H1 (cell line): ENCODE results near the gene SH3PXD2B. TPM values are rescaled to one million over a fixed set of nuclear protein-coding genes. Genes with fewer than 3 reads are reported as not detected.

Experiments
- CTCF ChIA-PET: fragments of 300-600 bp; sonication (Branson Sonifier 250); formaldehyde crosslinking; loops from one replicate; lab custom pipeline; 2021; ENCODE audit not compliant: partially characterized antibody; lab: Charles Lee
- POLR2A ChIA-PET: fragments of 300-600 bp; sonication (Branson Sonifier 250); formaldehyde crosslinking; loops from one replicate; lab custom pipeline; 2021; ENCODE audit warnings: inconsistent platforms; ENCODE audit not compliant: partially characterized antibody; lab: Charles Lee
- DNase-seq, 2 experiments: peaks; one replicate each; pipeline versions ENCODE4 v3.0.0 to v3.0.0-alpha.2; 2010 to 2022; ENCODE audit warnings: low spot score in 2 of 2, low read depth in 1 of 2, mixed read lengths in 1 of 2
- FAIRE-seq: peaks from 2 replicates; lab custom pipeline; 2011; peaks lifted over from hg19 to GRCh38; lab: Jason Lieb, UNC
- H2AFZ ChIP-seq: 2 replicates; pipeline ENCODE4 v1.8.1; 2012; ENCODE audit warnings: low read length, inconsistent platforms
- H2AK5ac ChIP-seq: 2 replicates; pipeline ENCODE4 v1.6.1; 2013; ENCODE audit warnings: low read depth, low read length
- H2BK120ac ChIP-seq: replicated peaks from 2 replicates; pipeline ENCODE3; 2013; ENCODE audit warnings: low read depth, low read length, inconsistent platforms
- H2BK12ac ChIP-seq: 2 replicates; pipeline ENCODE4 v1.6.1; 2013; ENCODE audit warnings: low read depth, low read length
- H2BK15ac ChIP-seq: 2 replicates; pipeline ENCODE4 v1.6.1; 2013; ENCODE audit warnings: low read length
- H2BK20ac ChIP-seq: 2 replicates; pipeline ENCODE4 v1.6.1; 2013; ENCODE audit warnings: low read length
- H2BK5ac ChIP-seq: 2 replicates; pipeline ENCODE4 v1.6.1; 2013; ENCODE audit warnings: low read depth, low read length
- H3K14ac ChIP-seq: 2 replicates; pipeline ENCODE4 v1.6.1; 2013; ENCODE audit warnings: inconsistent platforms; ENCODE audit not compliant: insufficient read length
- H3K18ac ChIP-seq: 2 replicates; pipeline ENCODE4 v1.6.1; 2013; ENCODE audit warnings: low read length; ENCODE audit errors: extremely low read depth
- H3K23ac ChIP-seq: 2 replicates; pipeline ENCODE4 v1.6.1; 2013; ENCODE audit warnings: inconsistent platforms; ENCODE audit not compliant: insufficient read length
- H3K23me2 ChIP-seq: 2 replicates; pipeline ENCODE4 v1.6.1; 2013; ENCODE audit warnings: low read depth, low read length
- H3K27ac ChIP-seq: 2 replicates; pipeline ENCODE4 v1.6.1; 2011; ENCODE audit warnings: low read depth, low read length, inconsistent platforms
- H3K27me3 ChIP-seq, 4 experiments: replicated peaks in 1 of 4; 1 replicate in 1 of 4; 2 replicates in 3 of 4; pipeline versions ENCODE4 v1.6.1 to v1.8.1; 2011 to 2013; ENCODE audit warnings: low read length in 3 of 4, mild to moderate bottlenecking in 3 of 4, inconsistent platforms in 2 of 4, mixed read lengths in 2 of 4, moderate library complexity in 1 of 4; ENCODE audit not compliant: control insufficient read depth in 3 of 4, insufficient read depth in 3 of 4; ENCODE audit errors: extremely low read depth in 1 of 4
- H3K36me3 ChIP-seq, 4 experiments: 2 replicates each; pipeline versions ENCODE4 v1.6.1 to v1.8.1; 2011 to 2013; ENCODE audit warnings: mild to moderate bottlenecking in 4 of 4, low read length in 3 of 4, moderate library complexity in 2 of 4, control low read depth in 1 of 4, inconsistent platforms in 1 of 4; ENCODE audit not compliant: insufficient read depth in 4 of 4, control insufficient read depth in 2 of 4
- H3K4ac ChIP-seq: replicated peaks from 2 replicates; pipeline ENCODE3; 2013; ENCODE audit warnings: low read length, low read depth, mixed read lengths, inconsistent platforms; ENCODE audit not compliant: insufficient read length
- H3K4me1 ChIP-seq, 4 experiments: replicated peaks in 1 of 4; 1 replicate in 1 of 4; 2 replicates in 3 of 4; pipeline versions ENCODE4 v1.6.1 to v1.8.1; 2011 to 2013; ENCODE audit warnings: low read length in 3 of 4, inconsistent platforms in 2 of 4, mixed read lengths in 1 of 4; ENCODE audit not compliant: insufficient read depth in 4 of 4, control insufficient read depth in 3 of 4
- H3K4me2 ChIP-seq, 2 experiments: 2 replicates each; pipeline versions ENCODE4 v1.6.1 to v1.8.1; 2011 to 2013; ENCODE audit warnings: low read depth in 2 of 2, low read length in 2 of 2, control low read depth in 1 of 2, inconsistent platforms in 1 of 2, mild to moderate bottlenecking in 1 of 2; ENCODE audit not compliant: insufficient read depth in 1 of 2
- H3K4me3 ChIP-seq, 4 experiments: fragments of 200-600, 300-600 bp in 1 of 4; sonication (generic), shearing (Covaris generic), sonication (Bioruptor Twin) in 1 of 4; 2 replicates each; pipeline versions ENCODE4 v1.5.1 to v1.8.1; 2011 to 2016; ENCODE audit warnings: low read length in 4 of 4, low read depth in 3 of 4, control low read depth in 2 of 4, inconsistent platforms in 2 of 4, mild to moderate bottlenecking in 2 of 4, mixed read lengths in 1 of 4, moderate library complexity in 1 of 4; ENCODE audit not compliant: insufficient read depth in 2 of 4; ENCODE audit errors: extremely low read depth in 1 of 4
- H3K56ac ChIP-seq: replicated peaks from 2 replicates; pipeline ENCODE3; 2013; ENCODE audit warnings: low read depth, mild to moderate bottlenecking, mixed read lengths, low read length, inconsistent platforms; ENCODE audit not compliant: insufficient read length
- H3K79me1 ChIP-seq: 2 replicates; pipeline ENCODE4 v1.6.1; 2013; ENCODE audit warnings: low read depth, low read length, control low read depth
- H3K79me2 ChIP-seq, 2 experiments: 2 replicates each; pipeline versions ENCODE4 v1.6.1 to v1.8.1; 2012 to 2013; ENCODE audit warnings: low read length in 2 of 2, mild to moderate bottlenecking in 2 of 2, inconsistent platforms in 1 of 2; ENCODE audit not compliant: insufficient read depth in 2 of 2, control insufficient read depth in 1 of 2
- H3K9ac ChIP-seq, 4 experiments: replicated peaks in 1 of 4; 1 replicate in 1 of 4; 2 replicates in 3 of 4; pipeline versions ENCODE4 v1.6.1 to v1.8.1; 2011 to 2013; ENCODE audit warnings: low read depth in 3 of 4, low read length in 3 of 4, control low read depth in 2 of 4, mild to moderate bottlenecking in 2 of 4, moderate library complexity in 2 of 4, inconsistent platforms in 1 of 4; ENCODE audit errors: extremely low read depth in 1 of 4
- H3K9me3 ChIP-seq, 2 experiments: 2 replicates each; pipeline versions ENCODE4 v1.6.1 to v1.8.1; 2012 to 2013; ENCODE audit warnings: mild to moderate bottlenecking in 2 of 2, moderate library complexity in 2 of 2, control low read depth in 1 of 2, inconsistent platforms in 1 of 2, low read depth in 1 of 2, low read length in 1 of 2, mixed read lengths in 1 of 2; ENCODE audit not compliant: insufficient read depth in 2 of 2
- H4K20me1 ChIP-seq, 2 experiments: replicated peaks in 1 of 2; 2 replicates each; pipeline versions ENCODE3 to v1.8.1; 2011 to 2013; ENCODE audit warnings: inconsistent platforms in 2 of 2, low read length in 2 of 2, mild to moderate bottlenecking in 1 of 2; ENCODE audit not compliant: insufficient read depth in 2 of 2, control insufficient read depth in 1 of 2
- H4K5ac ChIP-seq: 2 replicates; pipeline ENCODE4 v1.6.1; 2013; ENCODE audit warnings: low read length, low read depth, mixed read lengths, inconsistent platforms; ENCODE audit not compliant: insufficient read length
- H4K8ac ChIP-seq: 2 replicates; pipeline ENCODE4 v1.8.0; 2013; ENCODE audit warnings: mild to moderate bottlenecking, moderate library complexity, low read length, inconsistent platforms; ENCODE audit not compliant: insufficient read depth; ENCODE audit errors: extremely low read depth
- H4K91ac ChIP-seq: replicated peaks from 2 replicates; pipeline ENCODE3; 2013; ENCODE audit warnings: low read length, mixed read lengths, inconsistent platforms; ENCODE audit not compliant: insufficient read length
- CEBPB ChIP-seq: IDR thresholded peaks from 2 replicates; pipeline ENCODE4 v1.6.1; 2012; ENCODE audit warnings: low read depth, low read length
- CHD1 ChIP-seq: IDR thresholded peaks from 2 replicates; pipeline ENCODE4 v1.6.1; 2012; ENCODE audit warnings: low read depth, low read length, improper control_type of control experiment
- CREB1 ChIP-seq: IDR thresholded peaks from 2 replicates; pipeline ENCODE4 v1.6.1; 2012; ENCODE audit warnings: inconsistent platforms
- GTF2F1 ChIP-seq: IDR thresholded peaks from 2 replicates; pipeline ENCODE4 v1.6.1; 2012; ENCODE audit warnings: low read depth, low read length, improper control_type of control experiment, borderline replicate concordance
- HDAC2 ChIP-seq, 2 experiments: fragments of 300-600 bp in 1 of 2; sonication (generic) in 1 of 2; IDR thresholded peaks; 2 replicates each; pipeline ENCODE4 v1.6.1; 2011 to 2012; ENCODE audit warnings: low read depth in 2 of 2, low read length in 2 of 2, mild to moderate bottlenecking in 2 of 2, moderate library complexity in 2 of 2, borderline replicate concordance in 1 of 2, inconsistent platforms in 1 of 2
- HDAC6 ChIP-seq: IDR thresholded peaks from one replicate; pipeline ENCODE4 v1.7.1; 2012; ENCODE audit warnings: low read depth, mild to moderate bottlenecking, inconsistent platforms, low read length, moderate library complexity
- RBBP5 ChIP-seq: IDR thresholded peaks from 2 replicates; pipeline ENCODE4 v1.7.1; 2012; ENCODE audit warnings: low read depth, mild to moderate bottlenecking, inconsistent platforms, low read length, moderate library complexity, borderline replicate concordance
- SP1 ChIP-seq: IDR thresholded peaks from 2 replicates; pipeline ENCODE4 v1.6.1; 2011; ENCODE audit warnings: low read depth, low read length
- SRF ChIP-seq: IDR thresholded peaks from 2 replicates; pipeline ENCODE4 v1.6.1; 2011; ENCODE audit warnings: mild to moderate bottlenecking, low read depth, low read length, moderate library complexity
- SUZ12 ChIP-seq: fragments of 200-600 bp; sonication (generic); IDR thresholded peaks from 2 replicates; pipeline ENCODE4 v1.6.1; 2012; ENCODE audit warnings: mild to moderate bottlenecking, inconsistent platforms, low read length, moderate library complexity, mixed read lengths
- TBP ChIP-seq: IDR thresholded peaks from 2 replicates; pipeline ENCODE4 v1.6.1; 2011; ENCODE audit warnings: low read depth, low read length, improper control_type of control experiment
- TCF12 ChIP-seq: IDR thresholded peaks from 2 replicates; pipeline ENCODE4 v1.6.1; 2011; ENCODE audit warnings: low read depth, mild to moderate bottlenecking, low read length
- WGBS, 2 experiments: shearing (Covaris generic) in 1 of 2; methylation state at CpG; one replicate each; pipeline versions ENCODE4 v1.1.6 to v1.1.7; 2013 to 2015; ENCODE audit warnings: low lambda C conversion rate in 2 of 2, mixed read lengths in 2 of 2, inconsistent platforms in 1 of 2, low coverage in 1 of 2, missing lambda C conversion rate in 1 of 2; ENCODE audit not compliant: insufficient replicate concordance in 2 of 2, insufficient coverage in 1 of 2, insufficient read length in 1 of 2; ENCODE audit errors: extremely low coverage in 1 of 2, missing lambda C conversion rate in 1 of 2; 5-methylcytosine and 5-hydroxymethylcytosine counted together
- polyA plus RNA-seq, 7 experiments: library from polyadenylated mRNA; depleted of rRNA in 3 of 7; stranded (reverse) in 5 of 7; unstranded in 2 of 7; fragments of >200 nt in 5 of 7; fragments of 200-250 nt in 2 of 7; gene quantifications; 1 replicate in 5 of 7; 2 replicates in 1 of 7; 4 replicates in 1 of 7; pipeline versions ENCODE4 v1.2.1 to v1.2.3, GENCODE V29; 2011 to 2013; ENCODE audit warnings: missing spikeins in 2 of 7, mixed read lengths in 2 of 7
- total RNA-seq: library from RNA; stranded (reverse); fragmentation: NEBNext Ultra II Directional; extraction: Animal tissue kit (Norgen Biotek cat#: 25700); gene quantifications from 2 replicates; pipeline ENCODE4 v1.2.1, GENCODE V29; 2021
- TF ChIP-seq, protein P1 (sequence below): IDR thresholded peaks from 2 replicates; pipeline ENCODE4 v1.6.1; 2012; ENCODE audit warnings: low read length, inconsistent platforms

Gene SH3PXD2B
- total and polyA plus RNA-seq, 2 of the 8 experiments (the other 6 are each of a cell fraction or from before 2014, with no cell fraction given): 32.9 to 72.9 TPM

DNA sequence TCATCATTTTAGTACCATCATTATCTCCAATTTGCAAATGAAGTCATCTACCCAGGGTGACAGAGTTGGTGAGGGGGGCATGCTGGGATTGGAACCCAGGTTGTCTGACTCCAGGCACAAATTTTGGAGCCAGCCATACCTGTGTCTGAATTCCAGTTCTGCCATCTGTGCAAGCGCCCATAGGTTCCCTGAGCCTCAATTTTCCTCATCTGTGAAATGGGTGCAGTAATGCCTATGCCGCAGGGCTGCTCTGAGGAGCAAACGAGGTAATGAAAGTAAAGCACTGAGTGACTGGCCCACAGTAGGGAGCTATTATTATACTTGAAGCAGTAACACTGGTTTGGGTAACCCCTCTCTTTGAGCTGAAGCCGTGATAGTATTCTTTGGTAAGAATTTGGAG lies 49.6 kb downstream of the SH3PXD2B start:
- Histone ChIP-seq H2AFZ (no peak overlapping the region), H3K4ac (no peak overlapping the region), H3K79me1 (0 out of 2 replicates have a peak, but pooled peaks cover 2% of the 10 kb centered on the region), H3K14ac (no peak overlapping the region), H2AK5ac (no peak overlapping the region), H2BK20ac (no peak overlapping the region), H3K18ac (no peak overlapping the region), H3K23ac (no peak overlapping the region), H2BK5ac (no peak overlapping the region), H4K8ac (no peak overlapping the region), H3K56ac (no peak overlapping the region), H4K5ac (no peak overlapping the region), H3K27me3 (no peaks in the 10 kb centered on the region), H3K9me3 (no peaks in the 10 kb centered on the region), H3K36me3 (peaks cover 4 to 34% (median 5%) of the 10 kb centered on the region in 4 experiments; a peak in 6 of 8 replicates), H3K23me2 (no peaks in the 10 kb centered on the region), H2BK15ac (no peak overlapping the region), H3K4me2 (no peak overlapping the region), H2BK12ac (no peak overlapping the region), H3K9ac (no peak overlapping the region), H4K91ac (no peak overlapping the region), H3K4me1 (peaks cover 7 to 14% (median 12%) of the 10 kb centered on the region in 4 experiments), H2BK120ac (no peak overlapping the region), H4K20me1 (peaks cover 0 to 3% of the 10 kb centered on the region in 2 experiments), H3K79me2 (no peaks in the 10 kb centered on the region), H3K4me3 (no peak overlapping the region), H3K27ac (no peak overlapping the region)
- no peak for FAIRE-seq
- CTCF ChIA-PET: interaction anchor here (0.5 to 2.6 kb wide), 7 partner anchors 25 to 492 kb away, joined by 3 to 10 read pairs (median 4); no protein-coding TSS in a partner anchor
- POLR2A ChIA-PET: interaction anchor here (0.8 kb wide), 1 partner anchor 9 kb away, joined by 3 read pairs; no protein-coding TSS in a partner anchor
- 86% methylated on average over 4 of the region's 4 CpGs; no CpG with 5 or more reads in 1 of the 2 experiments for WGBS, 2 experiments
- DNase-seq: no peak
- TF ChIP-seq TCF12: no peak
- no peak for TF ChIP-seq SUZ12
- 0 out of 4 replicates have a peak, but pooled peaks of 1 of the 2 experiments have one; percentile 33 for TF ChIP-seq HDAC2 (IDR thresholded peaks at IDR 0.05; ENCODE audit: borderline replicate concordance in 1 of 2, low read depth in 2 of 2, low read length in 2 of 2)
- TF ChIP-seq CHD1: no peak
- TF ChIP-seq, protein P1, sequence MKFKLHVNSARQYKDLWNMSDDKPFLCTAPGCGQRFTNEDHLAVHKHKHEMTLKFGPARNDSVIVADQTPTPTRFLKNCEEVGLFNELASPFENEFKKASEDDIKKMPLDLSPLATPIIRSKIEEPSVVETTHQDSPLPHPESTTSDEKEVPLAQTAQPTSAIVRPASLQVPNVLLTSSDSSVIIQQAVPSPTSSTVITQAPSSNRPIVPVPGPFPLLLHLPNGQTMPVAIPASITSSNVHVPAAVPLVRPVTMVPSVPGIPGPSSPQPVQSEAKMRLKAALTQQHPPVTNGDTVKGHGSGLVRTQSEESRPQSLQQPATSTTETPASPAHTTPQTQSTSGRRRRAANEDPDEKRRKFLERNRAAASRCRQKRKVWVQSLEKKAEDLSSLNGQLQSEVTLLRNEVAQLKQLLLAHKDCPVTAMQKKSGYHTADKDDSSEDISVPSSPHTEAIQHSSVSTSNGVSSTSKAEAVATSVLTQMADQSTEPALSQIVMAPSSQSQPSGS: no peak
- TF ChIP-seq CEBPB: no peak
- no peak for TF ChIP-seq HDAC6
- TF ChIP-seq SRF: no peak
- TF ChIP-seq SP1: no peak
- TF ChIP-seq CREB1: no peak
- TF ChIP-seq TBP: no peak
- TF ChIP-seq GTF2F1: no peak
- TF ChIP-seq RBBP5: no peak
